Stimulated activated CD8-positive, alpha-beta memory T cell treated with anti-CD3 and anti-CD28 coated beads, Interleukin-12 subunit alpha, Interleukin-12 subunit beta, amount 100 ng/mL, for 24 hours (primary cell): Measurements from ENCODE around the gene DDAH2.

Source experiments
- DNase-seq: peaks from one replicate; pipeline ENCODE4 v3.0.0-alpha.2; 2020; ENCODE audit errors: extremely low read depth

Gene DDAH2

GRCh38 chr6:31728767-31729514, at the start of gene DDAH2:
DDAH2 (minus strand) TSS chr6:31729299; CDS start chr6:31729161, 138 bp downstream.
- DNase-seq: no peak

- DNase-seq: no peak
Observed at GRCh38 chr6:31778193-31778592, 49.1 kb upstream of the DDAH2 start.

- DNase-seq: no peak
Observed at GRCh38 chr6:31777667-31778050, 48.6 kb upstream of the DDAH2 start.

- peak; percentile 40 for DNase-seq
Observed at GRCh38 chr6:31776989-31777666, 48.0 kb upstream of the DDAH2 start, which contains the start of gene VWA7. VWA7 (minus strand) TSS chr6:31777328; CDS start chr6:31776779, 549 bp downstream.

GRCh38 chr6:31776485-31776988, 47.4 kb upstream of the DDAH2 start:
- DNase-seq: no peak

- DNase-seq: no peak
Observed at GRCh38 chr6:31775633-31776484, 46.8 kb upstream of the DDAH2 start.

- DNase-seq: no peak
Observed at GRCh38 chr6:31775184-31775583, 46.1 kb upstream of the DDAH2 start.

- DNase-seq: no peak
Observed at GRCh38 chr6:31771992-31772358, 42.9 kb upstream of the DDAH2 start.

- no peak for DNase-seq
Observed at GRCh38 chr6:31770860-31771259, 41.8 kb upstream of the DDAH2 start.

GRCh38 chr6:31769684-31770371, 40.7 kb upstream of the DDAH2 start:
- DNase-seq: peak; percentile 49

GRCh38 chr6:31768363-31769257, 39.5 kb upstream of the DDAH2 start:
- DNase-seq: no peak

GRCh38 chr6:31767096-31767645, 38.1 kb upstream of the DDAH2 start:
- no peak for DNase-seq

GRCh38 chr6:31765910-31766794, 37.1 kb upstream of the DDAH2 start:
- no peak for DNase-seq

GRCh38 chr6:31765559-31765909, 36.4 kb upstream of the DDAH2 start:
- no peak for DNase-seq

- DNase-seq: no peak
Observed at GRCh38 chr6:31764198-31764597, 35.1 kb upstream of the DDAH2 start.

GRCh38 chr6:31763619-31763940, 34.5 kb upstream of the DDAH2 start:
- no peak for DNase-seq

GRCh38 chr6:31762878-31763618, 33.9 kb upstream of the DDAH2 start:
- DNase-seq: no peak

GRCh38 chr6:31762356-31762755, 33.3 kb upstream of the DDAH2 start, which contains the start of gene SAPCD1:
SAPCD1 (plus strand) TSS chr6:31762656; CDS start chr6:31763055, 399 bp downstream.
- no peak for DNase-seq

GRCh38 chr6:31761343-31761742, 32.2 kb upstream of the DDAH2 start:
- DNase-seq: no peak
